ENCODE data around the gene MRGPRF.
A peak's percentile ranks its signal among the peaks of the same experiment; 100 is the strongest.

The MRGPRF gene

GRCh38 chr11:68963779-68964178 lies 49.3 kb downstream of the MRGPRF start:
- DNase-seq (ENCODE audit: low read depth), result no peak

DNA sequence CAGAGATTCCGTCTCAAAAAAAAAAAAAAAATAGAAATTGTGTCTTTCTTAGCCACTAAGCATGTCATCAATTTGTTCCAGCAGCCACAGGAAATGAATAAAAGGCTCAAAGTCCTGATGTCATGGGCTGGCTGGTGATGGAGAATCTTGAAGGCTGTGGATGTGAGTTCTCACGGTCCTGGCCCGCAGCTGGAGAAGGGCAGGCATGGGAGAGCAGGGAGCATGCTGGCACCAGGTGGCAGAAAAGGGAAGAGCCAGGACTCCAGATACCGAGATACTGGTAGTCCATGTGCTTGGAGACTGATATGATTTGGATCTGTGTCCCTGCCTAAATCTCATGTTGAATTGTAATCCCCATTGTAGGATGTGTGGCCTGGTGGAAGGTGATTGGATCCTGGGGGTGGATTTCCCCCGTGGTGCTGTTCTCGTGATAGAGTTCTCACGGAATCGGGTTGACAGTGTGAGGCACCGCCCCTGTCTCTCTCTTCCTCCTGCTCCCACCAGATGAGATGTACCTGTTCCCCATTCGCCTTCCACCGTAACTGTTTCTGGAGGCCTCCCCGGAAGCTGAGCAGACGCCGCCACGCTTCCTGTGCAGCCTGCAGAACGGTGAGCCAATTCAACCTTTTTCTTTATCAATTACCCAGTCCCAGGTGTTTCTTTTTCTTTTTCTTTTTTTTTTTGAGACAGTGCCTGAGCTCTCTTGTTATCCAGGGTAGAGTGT lies 50.4 kb downstream of the MRGPRF start:
- DNase-seq (ENCODE audit: low read depth), result no peak

GRCh38 chr11:68961245-68961644 lies 51.8 kb downstream of the MRGPRF start:
- DNase-seq (ENCODE audit: low read depth), result no peak

DNA sequence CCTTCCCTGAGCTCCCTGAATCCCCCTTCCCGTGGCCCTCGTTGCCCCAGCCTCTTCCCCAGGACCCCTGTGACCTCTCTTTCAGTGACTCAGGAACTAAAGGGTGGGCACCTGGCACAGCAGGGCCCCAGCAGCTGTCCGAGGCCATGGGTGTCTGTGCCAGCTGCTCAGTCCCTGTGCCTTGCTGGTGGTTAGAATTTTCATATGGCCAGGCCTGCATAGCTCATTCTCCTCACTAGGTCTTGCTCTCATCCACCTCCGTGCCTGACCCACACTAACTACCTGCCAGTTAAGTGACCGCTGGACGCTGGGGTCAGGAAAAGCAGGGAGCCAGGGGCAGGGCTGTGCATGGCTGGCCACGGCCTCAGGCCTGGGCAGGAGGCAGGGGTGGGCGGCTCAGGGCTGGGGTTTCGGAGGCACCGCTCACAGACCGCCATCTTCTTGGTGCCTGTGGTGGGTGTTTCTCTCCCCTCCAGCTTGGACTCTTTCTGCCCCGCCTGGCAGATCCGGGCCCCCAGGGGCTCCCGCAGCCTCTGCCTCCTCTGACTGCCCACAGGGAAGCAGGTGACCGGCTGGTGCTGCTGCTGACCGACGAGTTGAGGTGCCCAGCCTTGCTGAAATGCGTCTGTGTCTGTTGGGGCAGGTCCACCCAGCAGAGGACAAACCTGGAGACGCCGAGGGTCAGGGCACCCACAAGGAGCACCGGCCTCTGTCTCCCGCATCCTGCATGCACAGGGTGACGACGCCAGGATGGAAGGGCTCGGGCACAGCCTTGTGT lies 52.6 kb downstream of the MRGPRF start:
- DNase-seq (ENCODE audit: low read depth), result no peak

GRCh38 chr11:68959465-68960293 lies 53.4 kb downstream of the MRGPRF start:
- no peak for DNase-seq (ENCODE audit: low read depth)

DNA sequence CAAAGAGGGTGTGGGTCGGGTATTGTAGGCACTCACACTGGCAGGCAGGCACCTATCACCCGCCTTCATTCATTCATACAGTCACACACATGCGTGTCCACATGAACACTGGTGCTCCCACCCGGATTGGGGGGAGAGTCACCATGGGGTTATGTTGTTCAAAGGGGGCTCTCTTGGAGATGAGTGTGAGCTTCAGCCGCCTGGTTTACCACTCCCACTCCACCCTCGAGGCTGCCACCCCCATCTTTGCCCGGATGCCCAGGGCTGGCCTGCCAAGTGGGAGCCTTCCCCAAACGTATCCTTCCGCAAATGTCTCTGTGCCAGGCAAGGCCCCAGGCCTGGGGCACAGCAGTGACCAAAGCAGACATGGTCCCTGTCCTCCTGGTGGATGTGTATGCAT lies 54.8 kb downstream of the MRGPRF start:
- no peak for DNase-seq (ENCODE audit: low read depth)

DNA sequence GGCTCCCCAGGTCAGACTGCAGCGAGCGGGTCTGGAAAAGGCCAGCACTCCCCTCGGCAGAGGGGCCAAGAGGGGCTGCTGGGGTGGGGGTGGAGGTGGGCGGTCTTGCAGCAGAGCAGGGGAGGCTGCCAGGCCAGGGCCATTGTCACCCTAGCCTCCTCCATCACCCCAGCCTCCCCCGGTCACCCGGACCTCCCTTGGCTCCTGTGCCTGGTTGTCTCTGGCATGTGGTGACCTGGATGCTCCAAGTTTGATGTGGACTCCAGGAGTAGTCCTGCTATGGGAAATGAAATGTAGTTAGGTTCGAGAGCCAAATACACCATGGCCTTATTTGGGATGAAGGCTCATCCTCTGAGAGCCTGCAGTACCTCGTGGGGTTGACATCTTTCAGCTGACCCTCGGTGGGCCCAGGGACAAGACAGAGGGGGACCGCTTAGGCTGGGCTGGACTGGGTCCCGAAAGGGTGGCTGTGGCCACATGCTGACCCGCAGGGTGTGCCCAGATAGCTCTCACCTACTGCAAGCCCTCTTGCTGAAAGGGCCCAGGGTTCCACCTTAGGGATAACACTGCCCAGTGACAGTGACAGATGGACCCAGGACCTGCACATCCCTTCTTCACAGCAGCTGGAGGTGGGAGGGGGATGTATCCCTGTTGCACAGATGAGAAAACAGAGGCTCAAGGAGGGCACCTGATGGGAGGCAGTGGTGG lies 56.3 kb downstream of the MRGPRF start:
- DNase-seq (ENCODE audit: low read depth), result no peak

DNA sequence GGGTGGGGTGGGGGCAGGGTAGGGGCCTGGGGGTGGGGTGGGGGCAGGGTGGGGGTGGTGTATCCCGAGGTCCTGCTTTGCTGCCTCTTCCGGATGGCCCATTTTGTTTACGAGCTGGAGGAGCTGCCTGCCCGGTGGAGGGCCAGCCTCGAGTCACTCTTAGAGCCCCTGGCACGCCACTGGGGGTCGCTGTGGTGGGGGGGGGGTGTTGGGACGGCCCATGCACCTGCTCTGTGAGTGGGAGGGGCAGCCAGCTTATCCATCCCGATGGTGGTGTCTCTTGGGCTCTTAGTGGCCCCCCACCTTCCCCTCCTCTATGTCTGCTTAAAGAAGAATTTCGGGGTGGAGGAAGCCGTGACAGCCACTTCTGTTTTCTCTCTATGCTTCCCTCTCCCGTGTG lies 56.9 kb downstream of the MRGPRF start:
- peak; percentile 37 for DNase-seq (ENCODE audit: low read depth)

DNA sequence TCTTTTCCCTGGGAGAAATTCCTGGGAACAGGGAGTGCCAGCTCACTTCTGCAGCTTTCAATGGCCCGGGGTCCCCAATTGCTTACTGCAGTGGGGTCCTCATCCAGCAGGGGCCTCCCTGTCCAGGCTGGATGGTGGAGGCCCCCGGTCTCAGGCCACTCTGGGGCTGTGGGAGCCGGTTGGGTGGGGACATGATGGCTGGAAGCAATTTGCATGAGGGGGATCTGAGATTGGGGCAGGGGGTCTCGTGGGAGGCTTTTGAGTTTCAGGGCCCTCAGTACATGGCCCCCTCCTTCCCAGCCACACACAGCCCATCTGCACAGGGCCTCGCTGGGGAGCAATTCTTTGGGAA lies 57.5 kb downstream of the MRGPRF start:
- DNase-seq (ENCODE audit: low read depth), result no peak

GRCh38 chr11:68954836-68955606 lies 58.0 kb downstream of the MRGPRF start:
- DNase-seq (ENCODE audit: low read depth), result peak; percentile 78
